ENCODE results near the gene BUB3.

DNA sequence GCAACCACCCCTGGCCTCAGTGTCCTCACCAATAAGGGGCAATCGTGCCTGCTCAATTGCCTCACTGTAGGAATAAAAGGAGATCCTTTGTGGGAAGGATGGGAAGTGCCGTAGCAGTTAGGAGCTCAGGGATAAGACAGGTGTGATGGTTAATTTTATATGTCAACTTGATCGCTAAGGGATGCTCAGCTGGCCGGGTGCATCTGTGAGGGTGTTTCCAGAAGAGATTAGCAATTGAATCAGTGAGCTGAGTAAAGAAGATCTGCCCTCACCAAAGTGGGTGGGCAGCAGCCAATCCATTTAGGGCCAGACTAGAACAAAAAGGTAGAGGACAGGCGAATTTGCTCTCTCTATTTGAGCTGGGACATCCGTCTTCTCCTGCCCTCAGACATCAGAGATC lies 46.3 kb downstream of the BUB3 start:
- TF ChIP-seq, protein P1, sequence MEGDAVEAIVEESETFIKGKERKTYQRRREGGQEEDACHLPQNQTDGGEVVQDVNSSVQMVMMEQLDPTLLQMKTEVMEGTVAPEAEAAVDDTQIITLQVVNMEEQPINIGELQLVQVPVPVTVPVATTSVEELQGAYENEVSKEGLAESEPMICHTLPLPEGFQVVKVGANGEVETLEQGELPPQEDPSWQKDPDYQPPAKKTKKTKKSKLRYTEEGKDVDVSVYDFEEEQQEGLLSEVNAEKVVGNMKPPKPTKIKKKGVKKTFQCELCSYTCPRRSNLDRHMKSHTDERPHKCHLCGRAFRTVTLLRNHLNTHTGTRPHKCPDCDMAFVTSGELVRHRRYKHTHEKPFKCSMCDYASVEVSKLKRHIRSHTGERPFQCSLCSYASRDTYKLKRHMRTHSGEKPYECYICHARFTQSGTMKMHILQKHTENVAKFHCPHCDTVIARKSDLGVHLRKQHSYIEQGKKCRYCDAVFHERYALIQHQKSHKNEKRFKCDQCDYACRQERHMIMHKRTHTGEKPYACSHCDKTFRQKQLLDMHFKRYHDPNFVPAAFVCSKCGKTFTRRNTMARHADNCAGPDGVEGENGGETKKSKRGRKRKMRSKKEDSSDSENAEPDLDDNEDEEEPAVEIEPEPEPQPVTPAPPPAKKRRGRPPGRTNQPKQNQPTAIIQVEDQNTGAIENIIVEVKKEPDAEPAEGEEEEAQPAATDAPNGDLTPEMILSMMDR (conservative IDR thresholded peaks at IDR 0.05; ENCODE audit: low read depth, low read length), result no peak
- no peak for TF ChIP-seq CEBPB (IDR thresholded peaks at IDR 0.05; ENCODE audit: low read depth, low read length)
- TF ChIP-seq POLR2A (IDR thresholded peaks at IDR 0.05; ENCODE audit: low read depth, low read length), result no peak
- TF ChIP-seq RAD21 (IDR thresholded peaks at IDR 0.05; ENCODE audit: low read length), result no peak
- no peak for TF ChIP-seq MAZ (IDR thresholded peaks at IDR 0.05; ENCODE audit: borderline replicate concordance, low read depth, low read length)
- no peak for TF ChIP-seq FOS (IDR thresholded peaks at IDR 0.05; ENCODE audit: low read depth, low read length)
- no peak for TF ChIP-seq RCOR1 (IDR thresholded peaks at IDR 0.05; ENCODE audit: insufficient replicate concordance, low read length)
- TF ChIP-seq RFX5 (IDR thresholded peaks at IDR 0.05; ENCODE audit: low read depth, low read length), result no peak
- TF ChIP-seq, protein P2, sequence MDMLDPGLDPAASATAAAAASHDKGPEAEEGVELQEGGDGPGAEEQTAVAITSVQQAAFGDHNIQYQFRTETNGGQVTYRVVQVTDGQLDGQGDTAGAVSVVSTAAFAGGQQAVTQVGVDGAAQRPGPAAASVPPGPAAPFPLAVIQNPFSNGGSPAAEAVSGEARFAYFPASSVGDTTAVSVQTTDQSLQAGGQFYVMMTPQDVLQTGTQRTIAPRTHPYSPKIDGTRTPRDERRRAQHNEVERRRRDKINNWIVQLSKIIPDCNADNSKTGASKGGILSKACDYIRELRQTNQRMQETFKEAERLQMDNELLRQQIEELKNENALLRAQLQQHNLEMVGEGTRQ (IDR thresholded peaks at IDR 0.05; ENCODE audit: low read depth, low read length), result no peak
- no peak for TF ChIP-seq SMC3 (IDR thresholded peaks at IDR 0.05; ENCODE audit: low read depth, low read length)

Data from IMR-90 (cell line).